PC-9 (cell line): ENCODE measurements around the gene PFKM. TPM values are rescaled to one million over a fixed set of nuclear protein-coding genes. Genes with fewer than 3 reads are reported as not detected.

Source experiments
- BruUV-seq: library from RNA; stranded (reverse); fragments of 400-500 nt; replicated peaks from 2 replicates; lab custom pipeline; 2021; lab: Mats Ljungman, UMichigan
- CTCF ChIA-PET: fragments of 300-600 bp; sonication (Branson Sonifier 250); formaldehyde crosslinking; loops from one replicate; lab custom pipeline; 2022; ENCODE audit warnings: antibody characterized with exemption; lab: Charles Lee
- POLR2A ChIA-PET: fragments of 300-600 bp; sonication (Branson Sonifier 250); formaldehyde crosslinking; loops from one replicate; lab custom pipeline; 2022; ENCODE audit warnings: antibody characterized with exemption; ENCODE audit not compliant: unreplicated experiment; lab: Charles Lee
- DNase-seq, 2 experiments: peaks; one replicate each; pipeline versions ENCODE4 v3.0.0 to v3.0.0-alpha.2; 2015 to 2022; ENCODE audit warnings: mixed read lengths in 1 of 2
- H2AFZ ChIP-seq: fragments of 200-600 bp; sonication (generic); 2 replicates; pipeline ENCODE4 v1.8.1; 2017; ENCODE audit warnings: antibody characterized with exemption
- H3F3A ChIP-seq: fragments of 200-600 bp; sonication (generic); 2 replicates; pipeline ENCODE4 v1.8.1; 2017; ENCODE audit warnings: antibody characterized with exemption, mild to moderate bottlenecking, low read depth; ENCODE audit not compliant: insufficient read depth
- H3K27ac ChIP-seq: fragments of 200-600 bp; sonication (generic); 2 replicates; pipeline ENCODE4 v1.6.1; 2016; ENCODE audit warnings: mixed run types
- H3K27me3 ChIP-seq: fragments of 200-600 bp; sonication (generic); 2 replicates; pipeline ENCODE4 v1.6.1; 2016; ENCODE audit warnings: low read depth, mixed run types; ENCODE audit not compliant: insufficient read depth
- H3K36me3 ChIP-seq: fragments of 200-600 bp; sonication (generic); 2 replicates; pipeline ENCODE4 v1.6.1; 2016; ENCODE audit warnings: low read depth, mixed run types
- H3K4me1 ChIP-seq: fragments of 200-600 bp; sonication (generic); replicated peaks from 2 replicates; pipeline ENCODE4 v1.6.1; 2016; ENCODE audit warnings: mixed run types; ENCODE audit not compliant: insufficient read depth
- H3K4me2 ChIP-seq: fragments of 200-600 bp; sonication (generic); 2 replicates; pipeline ENCODE4 v1.6.1; 2017; ENCODE audit warnings: mixed run types
- H3K4me3 ChIP-seq: fragments of 200-600 bp; sonication (generic); 2 replicates; pipeline ENCODE4 v1.6.1; 2016; ENCODE audit warnings: mixed run types
- H3K79me2 ChIP-seq: fragments of 200-600 bp; sonication (generic); 2 replicates; pipeline ENCODE4 v1.6.1; 2017; ENCODE audit warnings: low read depth, mixed run types
- H3K9me2 ChIP-seq: fragments of 200-600 bp; sonication (generic); 2 replicates; pipeline ENCODE4 v1.8.1; 2017; ENCODE audit warnings: mild to moderate bottlenecking; ENCODE audit not compliant: insufficient read depth
- H3K9me3 ChIP-seq: fragments of 200-600 bp; sonication (generic); 2 replicates; pipeline ENCODE4 v1.8.1; 2016; ENCODE audit warnings: low read depth; ENCODE audit not compliant: insufficient read depth
- H4K20me1 ChIP-seq: fragments of 200-600 bp; sonication (generic); 2 replicates; pipeline ENCODE4 v1.8.1; 2017; ENCODE audit not compliant: insufficient read depth
- EZH2 ChIP-seq: fragments of 200-600 bp; sonication (generic); IDR thresholded peaks from 2 replicates; pipeline ENCODE4 v1.8.0; 2017; ENCODE audit warnings: antibody characterized with exemption, low read depth
- intact Hi-C: fragments of 100-400 bp; cut with micrococcal nuclease; formaldehyde crosslinking; loops from one replicate; pipeline ENCODE4 v1.10.0; 2022; ENCODE audit not compliant: unreplicated experiment
- total RNA-seq: library from RNA; stranded (reverse); gene quantifications from 2 replicates; pipeline ENCODE4 v1.2.3, GENCODE V29; 2021
- TF ChIP-seq, protein P1 (sequence below): fragments of 200-600 bp; sonication (generic); conservative IDR thresholded peaks from 2 replicates; pipeline ENCODE4 v1.6.1; 2017; ENCODE audit warnings: mixed run types, antibody characterized with exemption, mild to moderate bottlenecking, moderate library complexity

The PFKM gene
- total RNA-seq, 1 experiment from 2014 or later = 63.2 TPM

DNA sequence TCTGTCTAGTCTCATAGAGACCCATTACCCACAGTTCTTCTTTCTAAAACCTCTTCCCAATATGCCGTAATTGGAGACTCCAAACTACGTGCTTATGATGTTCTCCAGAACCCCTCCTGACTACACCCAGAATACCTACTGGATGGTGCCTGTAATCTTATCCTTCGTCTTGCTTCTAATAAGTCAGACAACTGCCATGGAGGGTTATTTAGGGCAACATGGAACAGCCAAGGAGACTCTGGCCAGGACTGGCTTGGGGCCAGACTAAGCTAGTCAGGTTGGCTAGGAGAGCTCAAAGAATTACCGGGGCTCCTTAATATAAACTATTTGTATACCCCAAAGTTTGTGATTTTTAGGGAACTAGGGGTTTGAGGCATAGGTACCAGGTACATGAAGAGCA is 6.8 kb downstream of the PFKM start:
- TF ChIP-seq, protein P1, sequence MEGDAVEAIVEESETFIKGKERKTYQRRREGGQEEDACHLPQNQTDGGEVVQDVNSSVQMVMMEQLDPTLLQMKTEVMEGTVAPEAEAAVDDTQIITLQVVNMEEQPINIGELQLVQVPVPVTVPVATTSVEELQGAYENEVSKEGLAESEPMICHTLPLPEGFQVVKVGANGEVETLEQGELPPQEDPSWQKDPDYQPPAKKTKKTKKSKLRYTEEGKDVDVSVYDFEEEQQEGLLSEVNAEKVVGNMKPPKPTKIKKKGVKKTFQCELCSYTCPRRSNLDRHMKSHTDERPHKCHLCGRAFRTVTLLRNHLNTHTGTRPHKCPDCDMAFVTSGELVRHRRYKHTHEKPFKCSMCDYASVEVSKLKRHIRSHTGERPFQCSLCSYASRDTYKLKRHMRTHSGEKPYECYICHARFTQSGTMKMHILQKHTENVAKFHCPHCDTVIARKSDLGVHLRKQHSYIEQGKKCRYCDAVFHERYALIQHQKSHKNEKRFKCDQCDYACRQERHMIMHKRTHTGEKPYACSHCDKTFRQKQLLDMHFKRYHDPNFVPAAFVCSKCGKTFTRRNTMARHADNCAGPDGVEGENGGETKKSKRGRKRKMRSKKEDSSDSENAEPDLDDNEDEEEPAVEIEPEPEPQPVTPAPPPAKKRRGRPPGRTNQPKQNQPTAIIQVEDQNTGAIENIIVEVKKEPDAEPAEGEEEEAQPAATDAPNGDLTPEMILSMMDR = no peak
- no peak for TF ChIP-seq EZH2
- no TSS peak for BruUV-seq
- CTCF ChIA-PET = interaction anchor here (0.6 kb wide), 1 partner anchor 61 kb away, joined by 8 read pairs; no protein-coding TSS in a partner anchor
- Histone ChIP-seq H3K36me3 (peaks cover 8% of the 10 kb centered on the region; the same call in 1 of the 2 replicates), H2AFZ (no peak overlapping the region), H3K4me3 (no peak overlapping the region), H3K9me3 (no peaks in the 10 kb centered on the region), H3K27me3 (no peaks in the 10 kb centered on the region), H3K9me2 (no peaks in the 10 kb centered on the region), H4K20me1 (no peaks in the 10 kb centered on the region; the same call in 1 of the 2 replicates), H3K27ac (no peak overlapping the region), H3K4me2 (no peak overlapping the region), H3K79me2 (peaks cover 5% of the 10 kb centered on the region; the same call in 1 of the 2 replicates), H3F3A (no peaks in the 10 kb centered on the region), H3K4me1 (no peaks in the 10 kb centered on the region)
- POLR2A ChIA-PET = no interaction called here
- DNase-seq = no peak
- intact Hi-C loops = no loop called here

DNA sequence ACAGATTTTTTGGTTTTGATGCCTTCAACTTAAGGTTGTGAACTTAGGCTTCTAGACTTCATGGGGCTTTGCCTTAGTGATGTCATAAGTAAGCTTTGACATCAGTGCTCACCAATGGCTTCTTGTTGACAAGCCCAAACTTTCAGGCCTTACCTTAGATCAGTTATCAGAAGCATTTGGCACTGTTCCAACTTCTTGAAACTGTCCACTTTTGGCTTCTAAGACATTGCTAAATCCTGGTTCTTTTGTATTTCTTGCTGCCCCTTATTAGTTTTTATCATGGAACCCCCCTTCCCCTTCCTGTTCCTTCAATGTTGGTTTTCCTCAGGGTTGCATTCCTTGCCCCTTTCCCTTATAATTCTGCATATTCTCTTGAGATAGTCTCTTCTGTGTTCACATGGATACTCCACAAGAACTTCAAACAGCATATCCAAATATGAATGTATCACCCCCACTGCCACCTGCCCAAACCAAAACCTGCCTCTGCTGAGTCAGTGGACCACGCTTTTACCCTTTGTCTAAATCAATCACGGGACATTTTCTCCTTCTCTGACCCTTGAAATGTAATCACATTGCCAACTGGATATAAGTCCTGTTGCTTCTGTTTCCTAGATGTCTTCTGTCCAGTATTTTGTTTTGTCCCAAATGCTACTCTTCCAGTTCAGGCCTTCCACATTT is 7.9 kb downstream of the PFKM start:
- no peak overlapping the region for H3K4me3 ChIP-seq
- no peaks in the 10 kb centered on the region for H3K9me2 ChIP-seq
- H3K4me1 ChIP-seq = no peaks in the 10 kb centered on the region
- POLR2A ChIA-PET = no interaction called here
- no peaks in the 10 kb centered on the region for H3K9me3 ChIP-seq
- no peak overlapping the region for H2AFZ ChIP-seq
- H3K27ac ChIP-seq = no peak overlapping the region
- no peak overlapping the region for H3K4me2 ChIP-seq
- no peak for TF ChIP-seq EZH2
- TF ChIP-seq, protein P1 = no peak
- BruUV-seq = no TSS peak
- intact Hi-C loops = no loop called here
- no peaks in the 10 kb centered on the region for H3K27me3 ChIP-seq
- H4K20me1 ChIP-seq = no peaks in the 10 kb centered on the region; the same call in 1 of the 2 replicates
- DNase-seq = no peak
- H3F3A ChIP-seq = no peaks in the 10 kb centered on the region
- H3K36me3 ChIP-seq = peaks cover 19% of the 10 kb centered on the region; the same call in 1 of the 2 replicates
- CTCF ChIA-PET = no interaction called here
- H3K79me2 ChIP-seq = no peaks in the 10 kb centered on the region

DNA sequence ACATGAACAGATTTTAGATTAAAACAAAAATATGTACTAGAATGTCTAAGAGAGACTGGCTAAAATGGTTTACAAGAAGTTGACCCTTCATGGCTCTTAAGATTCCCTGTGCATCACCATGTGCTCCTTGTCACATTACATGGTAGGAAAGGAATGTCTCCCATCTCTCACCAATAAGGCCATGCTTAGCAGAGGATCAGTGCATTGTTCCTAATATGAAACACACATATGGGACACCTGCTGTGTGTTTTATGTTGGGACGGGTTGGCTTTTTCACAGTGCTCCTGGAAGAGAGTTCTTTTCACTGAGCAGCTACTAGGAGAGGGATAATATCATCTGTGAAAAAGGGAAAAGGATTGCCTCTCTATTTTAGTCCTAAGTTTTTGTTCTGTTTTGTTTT is 9.6 kb downstream of the PFKM start:
- ChIA-PET POLR2A (no interaction called here), CTCF (interaction anchor here (0.7 kb wide), 1 partner anchor 8 kb away, joined by 25 read pairs; no protein-coding TSS in a partner anchor)
- Histone ChIP-seq H3K4me1 (no peaks in the 10 kb centered on the region), H3K79me2 (no peaks in the 10 kb centered on the region), H3F3A (no peaks in the 10 kb centered on the region), H3K9me3 (no peaks in the 10 kb centered on the region), H3K4me3 (no peak overlapping the region), H3K4me2 (no peak overlapping the region), H4K20me1 (no peaks in the 10 kb centered on the region), H3K9me2 (no peaks in the 10 kb centered on the region), H3K27ac (no peak overlapping the region), H2AFZ (no peak overlapping the region), H3K27me3 (no peaks in the 10 kb centered on the region), H3K36me3 (peaks cover 19% of the 10 kb centered on the region; the same call in 1 of the 2 replicates)
- no peak for TF ChIP-seq EZH2
- TF ChIP-seq, protein P1 = no peak
- DNase-seq = no peak
- intact Hi-C loops = no loop called here
- no TSS peak for BruUV-seq
